GM21423 (cell line): ENCODE results near the gene SEZ6.

Source experiments
- ATAC-seq: cut with Tn5 transposase; IDR thresholded peaks from one replicate; pipeline ENCODE4 v1.9.1; 2021; ENCODE audit warnings: mild to moderate bottlenecking, moderate library complexity; ENCODE audit not compliant: unreplicated experiment

SEZ6 gene

GRCh38 chr17:29036584-29036983, 30.8 kb upstream of the SEZ6 start:
- no peak for ATAC-seq

GRCh38 chr17:29034510-29034909, 28.7 kb upstream of the SEZ6 start:
- ATAC-seq: no peak

- ATAC-seq: no peak
Measured at GRCh38 chr17:29032857-29033197, 27.0 kb upstream of the SEZ6 start.

GRCh38 chr17:29032013-29032856, 26.4 kb upstream of the SEZ6 start:
- no peak for ATAC-seq

GRCh38 chr17:29031488-29031887, 25.7 kb upstream of the SEZ6 start:
- no peak for ATAC-seq

- ATAC-seq: no peak
Measured at GRCh38 chr17:29024316-29024952, 18.6 kb upstream of the SEZ6 start.

GRCh38 chr17:29022074-29022473, 16.2 kb upstream of the SEZ6 start:
- ATAC-seq: no peak

GRCh38 chr17:29021226-29021625, 15.4 kb upstream of the SEZ6 start:
- ATAC-seq: no peak

GRCh38 chr17:29020576-29020975, 14.7 kb upstream of the SEZ6 start:
- ATAC-seq: no peak

GRCh38 chr17:29019475-29020181, 13.8 kb upstream of the SEZ6 start:
- ATAC-seq: no peak

GRCh38 chr17:29018788-29019474, 13.1 kb upstream of the SEZ6 start:
- no peak for ATAC-seq

- no peak for ATAC-seq
Measured at GRCh38 chr17:29016345-29017210, 10.7 kb upstream of the SEZ6 start.

- no peak for ATAC-seq
Measured at GRCh38 chr17:29014716-29015115, 8.9 kb upstream of the SEZ6 start.

- ATAC-seq: no peak
Measured at GRCh38 chr17:29012535-29012934, 6.7 kb upstream of the SEZ6 start.

- no peak for ATAC-seq
Measured at GRCh38 chr17:29010586-29010985, 4.8 kb upstream of the SEZ6 start.

- no peak for ATAC-seq
Measured at GRCh38 chr17:29010129-29010528, 4.3 kb upstream of the SEZ6 start.

GRCh38 chr17:29008591-29008990, 2.8 kb upstream of the SEZ6 start:
- ATAC-seq: no peak

GRCh38 chr17:29007860-29008455, 2.1 kb upstream of the SEZ6 start:
- no peak for ATAC-seq

GRCh38 chr17:29007456-29007855, 1.6 kb upstream of the SEZ6 start:
- no peak for ATAC-seq

- ATAC-seq: no peak
Measured at GRCh38 chr17:29004081-29004692, 1.6 kb downstream of the SEZ6 start.
